ENCODE results near the gene A4GALT. TPM values are rescaled to one million over a fixed set of nuclear protein-coding genes. Genes with fewer than 3 reads are reported as not detected.

Gene A4GALT
- total RNA-seq, 5 donors from 2014 or later (not counting 1 experiment from before 2014, with no cell fraction given) = 0.26 to 0.60 (median 0.46) TPM; not detected in 2

GRCh38 chr22:42699976-42700352, 20.7 kb downstream of the A4GALT start:
- H3K27ac ChIP-seq (ENCODE audit: low read length) = no peak overlapping the region
- DNase-seq (no peak), ATAC-seq (replicated peaks in 1 of 4) (no peak)
- H3K36me3 ChIP-seq (ENCODE audit: control insufficient read depth in 2 of 2, extremely low read depth in 1 of 2, insufficient read depth in 1 of 2, low read length in 1 of 2) = no peaks in the 10 kb centered on the region
- Mint-ChIP-seq H3K4me1 (no peaks in the 10 kb centered on the region), H3K9me3 (no peaks in the 10 kb centered on the region), H3K27ac (no peak overlapping the region), H3K27me3 (peaks cover 4 to 5% of the 10 kb centered on the region in 2 donors), H3K4me3 (no peak overlapping the region), H3K36me3 (no peaks in the 10 kb centered on the region)
- no peaks in the 10 kb centered on the region for H3K4me1 ChIP-seq (ENCODE audit: control insufficient read depth in 1 of 2, extremely low read depth in 1 of 2, insufficient read depth in 2 of 2, low read length in 2 of 2)
- no peaks in the 10 kb centered on the region for H3K9me3 ChIP-seq
- no peak overlapping the region for H3K4me3 ChIP-seq (ENCODE audit: control insufficient read depth in 1 of 2, extremely low read depth in 1 of 2, low read length in 1 of 2)
- CTCF ChIA-PET = no interaction called here
- POLR2A ChIA-PET = no interaction called here
- peaks cover 0 to 22% of the 10 kb centered on the region in 2 experiments for H3K27me3 ChIP-seq (replicated peaks in 1 of 2; ENCODE audit: control insufficient read depth in 2 of 2, extremely low read depth in 1 of 2, insufficient read depth in 2 of 2, low read length in 1 of 2)
- WGBS (ENCODE audit: insufficient coverage) = 89% methylated on average over 5 of the region's 12 CpGs

DNA sequence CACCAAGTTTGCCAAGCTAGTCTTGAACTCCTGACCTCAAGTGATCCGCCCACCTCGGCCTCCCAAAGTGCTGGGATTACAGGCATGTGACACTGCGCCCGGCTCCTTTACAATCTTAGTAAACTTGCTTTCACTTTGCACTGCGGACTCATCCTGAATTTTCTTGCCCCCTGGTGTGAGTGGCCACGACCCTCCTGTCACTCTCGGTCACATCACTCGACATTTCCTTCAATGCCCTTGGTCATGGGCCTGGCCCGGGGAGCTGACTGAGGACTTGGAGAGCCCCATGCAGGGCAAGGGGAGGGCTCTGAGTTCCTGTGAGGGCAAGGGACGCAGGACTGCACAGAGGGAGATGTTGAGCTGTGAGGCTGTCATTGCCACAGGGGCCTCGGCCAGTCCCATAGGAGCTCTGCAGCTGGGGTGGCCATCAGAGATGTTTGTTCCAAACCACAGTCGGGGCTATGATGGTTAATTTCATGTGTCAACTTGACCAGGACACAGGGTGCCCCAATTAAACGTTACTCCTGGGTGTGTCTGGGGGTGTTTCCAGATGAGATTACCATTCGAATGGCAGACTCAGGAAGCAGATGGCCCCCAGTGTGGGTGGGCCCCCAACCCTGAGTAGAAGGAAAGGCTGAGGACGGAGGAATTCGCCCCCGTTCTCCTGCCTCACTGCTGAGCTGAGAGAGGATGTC, 21.2 kb downstream of the A4GALT start:
- Mint-ChIP-seq H3K27ac (no peak overlapping the region), H3K36me3 (no peaks in the 10 kb centered on the region), H3K27me3 (peaks cover 4 to 5% of the 10 kb centered on the region in 2 donors), H3K4me1 (no peaks in the 10 kb centered on the region), H3K4me3 (no peak overlapping the region), H3K9me3 (no peaks in the 10 kb centered on the region)
- Histone ChIP-seq H3K27ac (ENCODE audit: low read length) (no peak overlapping the region), H3K9me3 (no peaks in the 10 kb centered on the region), H3K27me3 (replicated peaks in 1 of 2; ENCODE audit: control insufficient read depth in 2 of 2, extremely low read depth in 1 of 2, insufficient read depth in 2 of 2, low read length in 1 of 2) (peaks cover 0 to 26% of the 10 kb centered on the region in 2 experiments), H3K4me3 (ENCODE audit: control insufficient read depth in 1 of 2, extremely low read depth in 1 of 2, low read length in 1 of 2) (no peak overlapping the region), H3K36me3 (ENCODE audit: control insufficient read depth in 2 of 2, extremely low read depth in 1 of 2, insufficient read depth in 1 of 2, low read length in 1 of 2) (no peaks in the 10 kb centered on the region), H3K4me1 (ENCODE audit: control insufficient read depth in 1 of 2, extremely low read depth in 1 of 2, insufficient read depth in 2 of 2, low read length in 2 of 2) (no peaks in the 10 kb centered on the region)
- ATAC-seq (replicated peaks in 1 of 4) = no peak
- ChIA-PET POLR2A (no interaction called here), CTCF (no interaction called here)
- WGBS (ENCODE audit: insufficient coverage) = 80% methylated on average over 16 of the region's 17 CpGs
- DNase-seq = no peak

DNA sequence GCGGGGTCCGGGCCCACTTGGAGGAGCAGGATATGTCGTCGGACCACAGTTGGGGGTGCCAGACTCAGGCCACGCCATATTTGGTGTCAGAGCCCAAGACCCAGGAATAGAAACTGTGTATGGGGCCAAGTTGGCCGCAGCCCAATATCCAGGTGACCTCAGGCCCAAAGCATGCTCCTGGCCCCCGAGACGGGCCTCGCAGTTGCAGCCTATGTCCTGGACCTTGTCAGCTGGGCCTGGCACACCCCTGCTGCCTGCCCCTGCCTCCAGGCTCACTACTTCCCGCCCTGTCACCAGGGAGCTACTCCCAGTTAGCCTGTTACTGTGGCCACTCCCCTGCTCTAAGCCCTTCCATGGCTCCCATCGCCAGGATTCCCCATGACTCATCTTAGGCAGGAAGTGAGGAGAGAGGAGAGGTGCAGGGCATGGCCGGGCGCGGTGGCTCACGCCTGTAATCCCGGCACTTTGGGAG, 23.1 kb downstream of the A4GALT start:
- no peaks in the 10 kb centered on the region for H3K4me1 ChIP-seq (ENCODE audit: control insufficient read depth in 1 of 2, extremely low read depth in 1 of 2, insufficient read depth in 2 of 2, low read length in 2 of 2)
- CTCF ChIA-PET = no interaction called here
- Mint-ChIP-seq H3K4me3 (no peak overlapping the region), H3K9me3 (no peaks in the 10 kb centered on the region), H3K36me3 (no peaks in the 10 kb centered on the region), H3K4me1 (no peaks in the 10 kb centered on the region), H3K27me3 (peaks cover 4 to 6% of the 10 kb centered on the region in 2 donors), H3K27ac (no peak overlapping the region)
- 84% methylated on average over 11 of the region's 16 CpGs for WGBS (ENCODE audit: insufficient coverage)
- no peak overlapping the region for H3K27ac ChIP-seq (ENCODE audit: low read length)
- POLR2A ChIA-PET = no interaction called here
- DNase-seq (no peak), ATAC-seq (replicated peaks in 1 of 4) (no peak)
- no peaks in the 10 kb centered on the region for H3K9me3 ChIP-seq
- H3K36me3 ChIP-seq (ENCODE audit: control insufficient read depth in 2 of 2, extremely low read depth in 1 of 2, insufficient read depth in 1 of 2, low read length in 1 of 2) = no peaks in the 10 kb centered on the region
- no peak overlapping the region for H3K4me3 ChIP-seq (ENCODE audit: control insufficient read depth in 1 of 2, extremely low read depth in 1 of 2, low read length in 1 of 2)
- peaks cover 0 to 36% of the 10 kb centered on the region in 2 experiments for H3K27me3 ChIP-seq (replicated peaks in 1 of 2; ENCODE audit: control insufficient read depth in 2 of 2, extremely low read depth in 1 of 2, insufficient read depth in 2 of 2, low read length in 1 of 2)

DNA sequence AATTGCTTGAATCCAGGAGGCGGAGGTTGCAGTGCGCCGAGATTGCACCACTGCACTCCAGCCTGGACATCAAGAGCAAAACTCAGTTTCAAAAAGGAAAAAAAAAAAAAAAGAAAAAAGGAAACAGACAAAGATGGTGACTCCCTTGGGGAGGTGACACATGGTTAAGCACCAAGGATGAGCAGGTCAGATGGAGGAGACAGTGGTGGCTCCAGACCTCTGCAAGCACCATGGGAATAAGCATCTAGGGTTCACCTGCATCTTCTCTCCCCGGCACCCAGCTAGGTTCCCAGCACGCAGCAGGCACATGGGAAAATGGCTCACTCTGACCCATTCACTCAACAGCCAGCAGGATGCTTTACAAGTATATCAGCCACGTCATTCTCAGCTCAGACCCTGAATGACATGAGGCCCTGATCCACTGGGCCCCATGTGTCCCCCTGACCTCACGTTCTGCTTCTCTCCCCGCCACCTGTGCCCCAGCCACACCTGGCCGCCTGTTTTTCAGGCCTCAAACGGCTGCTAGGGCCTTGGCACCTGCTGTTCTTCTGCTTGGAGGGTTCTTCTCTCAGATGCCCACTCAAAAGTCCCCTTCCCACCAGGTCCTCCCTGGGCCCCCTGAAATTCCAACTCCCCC, 24.2 kb downstream of the A4GALT start:
- Mint-ChIP-seq H3K9me3 (no peaks in the 10 kb centered on the region), H3K27me3 (peaks cover 0 to 4% of the 10 kb centered on the region in 2 donors), H3K4me3 (no peak overlapping the region), H3K4me1 (no peaks in the 10 kb centered on the region), H3K36me3 (no peaks in the 10 kb centered on the region), H3K27ac (no peak overlapping the region)
- H3K4me3 ChIP-seq (ENCODE audit: control insufficient read depth in 1 of 2, extremely low read depth in 1 of 2, low read length in 1 of 2) = no peak overlapping the region
- no peak overlapping the region for H3K27ac ChIP-seq (ENCODE audit: low read length)
- CTCF ChIA-PET = no interaction called here
- no peak for DNase-seq
- 70% methylated on average over 7 of the region's 10 CpGs for WGBS (ENCODE audit: insufficient coverage)
- H3K4me1 ChIP-seq (ENCODE audit: control insufficient read depth in 1 of 2, extremely low read depth in 1 of 2, insufficient read depth in 2 of 2, low read length in 2 of 2) = no peaks in the 10 kb centered on the region
- H3K36me3 ChIP-seq (ENCODE audit: control insufficient read depth in 2 of 2, extremely low read depth in 1 of 2, insufficient read depth in 1 of 2, low read length in 1 of 2) = no peaks in the 10 kb centered on the region
- no peaks in the 10 kb centered on the region for H3K9me3 ChIP-seq
- POLR2A ChIA-PET = no interaction called here
- no peak for ATAC-seq (replicated peaks in 1 of 4)
- H3K27me3 ChIP-seq (replicated peaks in 1 of 2; ENCODE audit: control insufficient read depth in 2 of 2, extremely low read depth in 1 of 2, insufficient read depth in 2 of 2, low read length in 1 of 2) = peaks cover 0 to 37% of the 10 kb centered on the region in 2 experiments

DNA sequence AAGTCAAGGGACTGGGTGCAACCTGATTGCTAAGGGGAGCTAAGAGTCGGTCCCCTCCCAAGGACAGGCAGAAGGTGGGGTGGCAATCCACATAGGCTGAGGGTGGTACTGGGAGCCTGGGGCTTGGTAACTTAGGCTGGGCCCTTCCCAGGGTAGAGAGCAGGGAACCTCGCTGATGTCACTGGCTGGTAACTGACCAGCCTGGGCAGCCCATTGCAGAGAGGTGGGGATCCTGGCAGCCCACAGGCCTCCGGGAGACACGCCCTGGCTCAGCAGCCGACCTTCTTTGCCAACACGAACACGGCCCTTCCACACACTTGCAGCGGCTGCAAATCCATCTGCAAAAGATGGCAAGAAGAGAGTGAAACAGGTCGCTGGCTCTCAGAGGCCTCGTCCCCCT, 25.4 kb downstream of the A4GALT start:
- no peak overlapping the region for H3K27ac Mint-ChIP-seq
- ATAC-seq (replicated peaks in 1 of 4) (no peak), DNase-seq (no peak)
- peaks cover 0 to 4% of the 10 kb centered on the region in 2 donors for H3K27me3 Mint-ChIP-seq
- Histone ChIP-seq H3K27me3 (replicated peaks in 1 of 2; ENCODE audit: control insufficient read depth in 2 of 2, extremely low read depth in 1 of 2, insufficient read depth in 2 of 2, low read length in 1 of 2) (peaks cover 0 to 27% of the 10 kb centered on the region in 2 experiments), H3K4me3 (ENCODE audit: control insufficient read depth in 1 of 2, extremely low read depth in 1 of 2, low read length in 1 of 2) (no peak overlapping the region), H3K36me3 (ENCODE audit: control insufficient read depth in 2 of 2, extremely low read depth in 1 of 2, insufficient read depth in 1 of 2, low read length in 1 of 2) (no peaks in the 10 kb centered on the region), H3K4me1 (ENCODE audit: control insufficient read depth in 1 of 2, extremely low read depth in 1 of 2, insufficient read depth in 2 of 2, low read length in 2 of 2) (no peaks in the 10 kb centered on the region), H3K9me3 (no peaks in the 10 kb centered on the region), H3K27ac (ENCODE audit: low read length) (no peak overlapping the region)
- 89% methylated on average over 10 of the region's 10 CpGs for WGBS (ENCODE audit: insufficient coverage)
- no peaks in the 10 kb centered on the region for H3K4me1 Mint-ChIP-seq
- POLR2A ChIA-PET = no interaction called here
- H3K36me3 Mint-ChIP-seq = no peaks in the 10 kb centered on the region
- no peak overlapping the region for H3K4me3 Mint-ChIP-seq
- CTCF ChIA-PET = no interaction called here
- no peaks in the 10 kb centered on the region for H3K9me3 Mint-ChIP-seq

GRCh38 chr22:42693763-42694683, 26.6 kb downstream of the A4GALT start:
- H3K9me3 ChIP-seq = no peaks in the 10 kb centered on the region
- Mint-ChIP-seq H3K9me3 (no peaks in the 10 kb centered on the region), H3K27ac (no peak overlapping the region), H3K4me3 (no peak overlapping the region), H3K27me3 (peaks cover 0 to 1% of the 10 kb centered on the region in 2 donors), H3K4me1 (no peaks in the 10 kb centered on the region), H3K36me3 (no peaks in the 10 kb centered on the region)
- ChIA-PET CTCF (no interaction called here), POLR2A (interaction anchor here in 1 of 2 donors (0.6 kb wide), 1 partner anchor 1269 kb away, joined by 4 read pairs; no protein-coding TSS in a partner anchor)
- no peak overlapping the region for H3K4me3 ChIP-seq (ENCODE audit: control insufficient read depth in 1 of 2, extremely low read depth in 1 of 2, low read length in 1 of 2)
- H3K27me3 ChIP-seq (replicated peaks in 1 of 2; ENCODE audit: control insufficient read depth in 2 of 2, extremely low read depth in 1 of 2, insufficient read depth in 2 of 2, low read length in 1 of 2) = peaks cover 0 to 27% of the 10 kb centered on the region in 2 experiments
- DNase-seq (no peak), ATAC-seq (replicated peaks in 1 of 4) (no peak)
- H3K27ac ChIP-seq (ENCODE audit: low read length) = no peak overlapping the region
- WGBS (ENCODE audit: insufficient coverage) = 83% methylated on average over 25 of the region's 25 CpGs
- no peaks in the 10 kb centered on the region for H3K36me3 ChIP-seq (ENCODE audit: control insufficient read depth in 2 of 2, extremely low read depth in 1 of 2, insufficient read depth in 1 of 2, low read length in 1 of 2)
- no peaks in the 10 kb centered on the region for H3K4me1 ChIP-seq (ENCODE audit: control insufficient read depth in 1 of 2, extremely low read depth in 1 of 2, insufficient read depth in 2 of 2, low read length in 2 of 2)

Measured in T-cell (primary cell).